ENCODE data around the gene DKK3.

GRCh38 chr11:12003815-12004214 lies 4.6 kb downstream of the DKK3 start:
- TF ChIP-seq EZH2 (IDR thresholded peaks at IDR 0.05): no peak
- TF ChIP-seq FOXP2 (optimal IDR thresholded peaks at IDR 0.05; ENCODE audit: control extremely low read depth, extremely low read length, insufficient read depth): no peak

Data from SK-N-MC (cell line).